ENCODE results near the gene VWA8. TPM values are rescaled to one million over a fixed set of nuclear protein-coding genes. Genes with fewer than 3 reads are reported as not detected.

The VWA8 gene
- total and polyA plus RNA-seq, 2 experiments from 2014 or later: 6.3 to 24.6 TPM

- Histone ChIP-seq H3K27ac (ENCODE audit: low read depth) (no peak overlapping the region), H4K20me1 (replicated peaks; ENCODE audit: insufficient read depth) (no peaks in the 10 kb centered on the region), H2AFZ (no peak overlapping the region), H3K36me3 (ENCODE audit: insufficient read depth) (no peaks in the 10 kb centered on the region), H3K27me3 (ENCODE audit: insufficient read depth) (no peaks in the 10 kb centered on the region), H3K4me1 (ENCODE audit: insufficient read depth) (no peaks in the 10 kb centered on the region), H3F3A (replicated peaks; ENCODE audit: low read depth) (no peaks in the 10 kb centered on the region), H3K4me2 (no peak overlapping the region), H3K9me2 (ENCODE audit: insufficient read depth) (no peaks in the 10 kb centered on the region), H3K4me3 (no peak overlapping the region), H3K79me2 (replicated peaks; ENCODE audit: insufficient read depth) (no peaks in the 10 kb centered on the region)
- no peak overlapping the region for H3K27ac Mint-ChIP-seq
- no peak for DNase-seq (ENCODE audit: low spot score)
- H3K9me3 Mint-ChIP-seq: no peaks in the 10 kb centered on the region
- H3K4me3 Mint-ChIP-seq: no peak overlapping the region
- no peaks in the 10 kb centered on the region for H3K4me1 Mint-ChIP-seq
- ATAC-seq: no peak
- no peaks in the 10 kb centered on the region for H3K27me3 Mint-ChIP-seq (ENCODE audit: insufficient read depth, low read depth, poor library complexity)
- no peak for TF ChIP-seq EZH2 (IDR thresholded peaks at IDR 0.05; ENCODE audit: low read depth, unreplicated experiment)
- TF ChIP-seq CTCF (conservative IDR thresholded peaks at IDR 0.05; ENCODE audit: low read depth in 2 of 2): no peak
- TF ChIP-seq EZH2phosphoT487 (IDR thresholded peaks at IDR 0.05; ENCODE audit: unreplicated experiment): no peak
- no peak for TF ChIP-seq ZNF331 (CRISPR knock-in tag; IDR thresholded peaks at IDR 0.05; ENCODE audit: low read depth)
- TF ChIP-seq POLR2AphosphoS5 (IDR thresholded peaks at IDR 0.05; ENCODE audit: low read depth): no peak
- TF ChIP-seq, protein P1, sequence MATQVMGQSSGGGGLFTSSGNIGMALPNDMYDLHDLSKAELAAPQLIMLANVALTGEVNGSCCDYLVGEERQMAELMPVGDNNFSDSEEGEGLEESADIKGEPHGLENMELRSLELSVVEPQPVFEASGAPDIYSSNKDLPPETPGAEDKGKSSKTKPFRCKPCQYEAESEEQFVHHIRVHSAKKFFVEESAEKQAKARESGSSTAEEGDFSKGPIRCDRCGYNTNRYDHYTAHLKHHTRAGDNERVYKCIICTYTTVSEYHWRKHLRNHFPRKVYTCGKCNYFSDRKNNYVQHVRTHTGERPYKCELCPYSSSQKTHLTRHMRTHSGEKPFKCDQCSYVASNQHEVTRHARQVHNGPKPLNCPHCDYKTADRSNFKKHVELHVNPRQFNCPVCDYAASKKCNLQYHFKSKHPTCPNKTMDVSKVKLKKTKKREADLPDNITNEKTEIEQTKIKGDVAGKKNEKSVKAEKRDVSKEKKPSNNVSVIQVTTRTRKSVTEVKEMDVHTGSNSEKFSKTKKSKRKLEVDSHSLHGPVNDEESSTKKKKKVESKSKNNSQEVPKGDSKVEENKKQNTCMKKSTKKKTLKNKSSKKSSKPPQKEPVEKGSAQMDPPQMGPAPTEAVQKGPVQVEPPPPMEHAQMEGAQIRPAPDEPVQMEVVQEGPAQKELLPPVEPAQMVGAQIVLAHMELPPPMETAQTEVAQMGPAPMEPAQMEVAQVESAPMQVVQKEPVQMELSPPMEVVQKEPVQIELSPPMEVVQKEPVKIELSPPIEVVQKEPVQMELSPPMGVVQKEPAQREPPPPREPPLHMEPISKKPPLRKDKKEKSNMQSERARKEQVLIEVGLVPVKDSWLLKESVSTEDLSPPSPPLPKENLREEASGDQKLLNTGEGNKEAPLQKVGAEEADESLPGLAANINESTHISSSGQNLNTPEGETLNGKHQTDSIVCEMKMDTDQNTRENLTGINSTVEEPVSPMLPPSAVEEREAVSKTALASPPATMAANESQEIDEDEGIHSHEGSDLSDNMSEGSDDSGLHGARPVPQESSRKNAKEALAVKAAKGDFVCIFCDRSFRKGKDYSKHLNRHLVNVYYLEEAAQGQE (IDR thresholded peaks at IDR 0.05; ENCODE audit: unreplicated experiment): no peak
- TF ChIP-seq JUNB (IDR thresholded peaks at IDR 0.05; ENCODE audit: unreplicated experiment): no peak
- TF ChIP-seq NANOG (IDR thresholded peaks at IDR 0.05; ENCODE audit: borderline replicate concordance): no peak
- no peak for TF ChIP-seq CREB1 (CRISPR knock-in tag; IDR thresholded peaks at IDR 0.05; ENCODE audit: low read depth)
- no peaks in the 10 kb centered on the region; the same call in 2 of the 3 replicates for H3K36me3 Mint-ChIP-seq (ENCODE audit: low read depth)
These were observed 169.9 kb downstream of the VWA8 start for GRCh38 chr13:41791056-41791455.

GRCh38 chr13:41788552-41788951, 172.4 kb downstream of the VWA8 start:
- Mint-ChIP-seq H3K27ac (no peak overlapping the region), H3K9me3 (no peaks in the 10 kb centered on the region), H3K27me3 (ENCODE audit: insufficient read depth, low read depth, poor library complexity) (no peaks in the 10 kb centered on the region), H3K36me3 (ENCODE audit: low read depth) (no peaks in the 10 kb centered on the region), H3K4me1 (peaks cover 5% of the 10 kb centered on the region; the same call in 2 of the 3 replicates), H3K4me3 (no peak overlapping the region)
- Histone ChIP-seq H3K4me2 (no peak overlapping the region), H3K79me2 (replicated peaks; ENCODE audit: insufficient read depth) (no peaks in the 10 kb centered on the region), H4K20me1 (replicated peaks; ENCODE audit: insufficient read depth) (no peaks in the 10 kb centered on the region), H3K4me3 (no peak overlapping the region), H2AFZ (no peak overlapping the region), H3K36me3 (ENCODE audit: insufficient read depth) (no peaks in the 10 kb centered on the region), H3K4me1 (ENCODE audit: insufficient read depth) (no peaks in the 10 kb centered on the region), H3F3A (replicated peaks; ENCODE audit: low read depth) (no peaks in the 10 kb centered on the region), H3K27me3 (ENCODE audit: insufficient read depth) (no peaks in the 10 kb centered on the region), H3K27ac (ENCODE audit: low read depth) (no peak overlapping the region), H3K9me2 (ENCODE audit: insufficient read depth) (no peaks in the 10 kb centered on the region)
- DNase-seq (ENCODE audit: low spot score) (no peak), ATAC-seq (no peak; the same call in 2 of the 3 replicates)
- TF ChIP-seq EZH2 (IDR thresholded peaks at IDR 0.05; ENCODE audit: low read depth, unreplicated experiment) (no peak), ZNF331 (CRISPR knock-in tag; IDR thresholded peaks at IDR 0.05; ENCODE audit: low read depth) (no peak), STAT1 (IDR thresholded peaks at IDR 0.05; ENCODE audit: unreplicated experiment) (no peak), CREB1 (CRISPR knock-in tag; IDR thresholded peaks at IDR 0.05; ENCODE audit: low read depth) (no peak), POLR2AphosphoS5 (IDR thresholded peaks at IDR 0.05; ENCODE audit: low read depth) (no peak)
- TF ChIP-seq, protein P2, sequence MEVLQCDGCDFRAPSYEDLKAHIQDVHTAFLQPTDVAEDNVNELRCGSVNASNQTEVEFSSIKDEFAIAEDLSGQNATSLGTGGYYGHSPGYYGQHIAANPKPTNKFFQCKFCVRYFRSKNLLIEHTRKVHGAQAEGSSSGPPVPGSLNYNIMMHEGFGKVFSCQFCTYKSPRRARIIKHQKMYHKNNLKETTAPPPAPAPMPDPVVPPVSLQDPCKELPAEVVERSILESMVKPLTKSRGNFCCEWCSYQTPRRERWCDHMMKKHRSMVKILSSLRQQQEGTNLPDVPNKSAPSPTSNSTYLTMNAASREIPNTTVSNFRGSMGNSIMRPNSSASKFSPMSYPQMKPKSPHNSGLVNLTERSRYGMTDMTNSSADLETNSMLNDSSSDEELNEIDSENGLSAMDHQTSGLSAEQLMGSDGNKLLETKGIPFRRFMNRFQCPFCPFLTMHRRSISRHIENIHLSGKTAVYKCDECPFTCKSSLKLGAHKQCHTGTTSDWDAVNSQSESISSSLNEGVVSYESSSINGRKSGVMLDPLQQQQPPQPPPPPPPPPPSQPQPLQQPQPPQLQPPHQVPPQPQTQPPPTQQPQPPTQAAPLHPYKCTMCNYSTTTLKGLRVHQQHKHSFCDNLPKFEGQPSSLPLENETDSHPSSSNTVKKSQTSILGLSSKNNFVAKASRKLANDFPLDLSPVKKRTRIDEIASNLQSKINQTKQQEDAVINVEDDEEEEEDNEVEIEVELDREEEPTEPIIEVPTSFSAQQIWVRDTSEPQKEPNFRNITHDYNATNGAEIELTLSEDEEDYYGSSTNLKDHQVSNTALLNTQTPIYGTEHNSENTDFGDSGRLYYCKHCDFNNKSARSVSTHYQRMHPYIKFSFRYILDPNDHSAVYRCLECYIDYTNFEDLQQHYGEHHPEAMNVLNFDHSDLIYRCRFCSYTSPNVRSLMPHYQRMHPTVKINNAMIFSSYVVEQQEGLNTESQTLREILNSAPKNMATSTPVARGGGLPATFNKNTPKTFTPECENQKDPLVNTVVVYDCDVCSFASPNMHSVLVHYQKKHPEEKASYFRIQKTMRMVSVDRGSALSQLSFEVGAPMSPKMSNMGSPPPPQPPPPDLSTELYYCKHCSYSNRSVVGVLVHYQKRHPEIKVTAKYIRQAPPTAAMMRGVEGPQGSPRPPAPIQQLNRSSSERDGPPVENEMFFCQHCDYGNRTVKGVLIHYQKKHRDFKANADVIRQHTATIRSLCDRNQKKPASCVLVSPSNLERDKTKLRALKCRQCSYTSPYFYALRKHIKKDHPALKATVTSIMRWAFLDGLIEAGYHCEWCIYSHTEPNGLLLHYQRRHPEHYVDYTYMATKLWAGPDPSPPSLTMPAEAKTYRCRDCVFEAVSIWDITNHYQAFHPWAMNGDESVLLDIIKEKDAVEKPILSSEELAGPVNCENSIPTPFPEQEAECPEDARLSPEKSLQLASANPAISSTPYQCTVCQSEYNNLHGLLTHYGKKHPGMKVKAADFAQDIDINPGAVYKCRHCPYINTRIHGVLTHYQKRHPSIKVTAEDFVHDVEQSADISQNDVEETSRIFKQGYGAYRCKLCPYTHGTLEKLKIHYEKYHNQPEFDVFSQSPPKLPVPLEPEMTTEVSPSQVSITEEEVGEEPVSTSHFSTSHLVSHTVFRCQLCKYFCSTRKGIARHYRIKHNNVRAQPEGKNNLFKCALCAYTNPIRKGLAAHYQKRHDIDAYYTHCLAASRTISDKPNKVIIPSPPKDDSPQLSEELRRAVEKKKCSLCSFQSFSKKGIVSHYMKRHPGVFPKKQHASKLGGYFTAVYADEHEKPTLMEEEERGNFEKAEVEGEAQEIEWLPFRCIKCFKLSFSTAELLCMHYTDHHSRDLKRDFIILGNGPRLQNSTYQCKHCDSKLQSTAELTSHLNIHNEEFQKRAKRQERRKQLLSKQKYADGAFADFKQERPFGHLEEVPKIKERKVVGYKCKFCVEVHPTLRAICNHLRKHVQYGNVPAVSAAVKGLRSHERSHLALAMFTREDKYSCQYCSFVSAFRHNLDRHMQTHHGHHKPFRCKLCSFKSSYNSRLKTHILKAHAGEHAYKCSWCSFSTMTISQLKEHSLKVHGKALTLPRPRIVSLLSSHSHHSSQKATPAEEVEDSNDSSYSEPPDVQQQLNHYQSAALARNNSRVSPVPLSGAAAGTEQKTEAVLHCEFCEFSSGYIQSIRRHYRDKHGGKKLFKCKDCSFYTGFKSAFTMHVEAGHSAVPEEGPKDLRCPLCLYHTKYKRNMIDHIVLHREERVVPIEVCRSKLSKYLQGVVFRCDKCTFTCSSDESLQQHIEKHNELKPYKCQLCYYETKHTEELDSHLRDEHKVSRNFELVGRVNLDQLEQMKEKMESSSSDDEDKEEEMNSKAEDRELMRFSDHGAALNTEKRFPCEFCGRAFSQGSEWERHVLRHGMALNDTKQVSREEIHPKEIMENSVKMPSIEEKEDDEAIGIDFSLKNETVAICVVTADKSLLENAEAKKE (CRISPR knock-in tag; IDR thresholded peaks at IDR 0.05): no peak

All from GM23338 (cell line).